Fibroblast of lung (primary cell): ENCODE measurements around the gene FETUB. TPM values are rescaled to one million over a fixed set of nuclear protein-coding genes. Genes with fewer than 3 reads are reported as not detected.

ENCODE experiments used
- DNase-seq, 2 donors: peaks; one replicate each; pipeline versions ENCODE4 v3.0.0 to v3.0.0-alpha.2; 2010; ENCODE audit warnings: low read depth in 2 of 2
- H2AFZ ChIP-seq: 2 replicates; pipeline ENCODE4 v1.5.1; 2012; ENCODE audit warnings: low read length, control low read depth, inconsistent platforms
- H3K27ac ChIP-seq: 2 replicates; pipeline ENCODE4 v1.5.1; 2011; ENCODE audit warnings: low read length, control low read depth; ENCODE audit not compliant: insufficient read depth
- H3K27me3 ChIP-seq: 2 replicates; pipeline ENCODE4 v1.5.1; 2011; ENCODE audit warnings: mild to moderate bottlenecking, low read length; ENCODE audit not compliant: control insufficient read depth, insufficient read depth
- H3K36me3 ChIP-seq: 2 replicates; pipeline ENCODE4 v1.5.1; 2011; ENCODE audit warnings: low read length; ENCODE audit not compliant: control insufficient read depth, insufficient read depth
- H3K4me1 ChIP-seq: 2 replicates; pipeline ENCODE4 v1.5.1; 2011; ENCODE audit warnings: low read length; ENCODE audit not compliant: control insufficient read depth, insufficient read depth; ENCODE audit errors: extremely low read depth
- H3K4me2 ChIP-seq: 2 replicates; pipeline ENCODE4 v1.5.1; 2011; ENCODE audit warnings: low read length, control low read depth; ENCODE audit not compliant: insufficient read depth; ENCODE audit errors: extremely low read depth
- H3K4me3 ChIP-seq, 4 experiments: fragments of 200-600 bp in 1 of 4; sonication (generic) in 1 of 4; replicated peaks in 1 of 4; 2 replicates each; pipeline ENCODE4 v1.5.1; 2011 to 2016; ENCODE audit warnings: low read length in 4 of 4, low read depth in 3 of 4, mild to moderate bottlenecking in 3 of 4, control low read depth in 2 of 4, inconsistent platforms in 1 of 4, mixed read lengths in 1 of 4; ENCODE audit not compliant: insufficient read depth in 1 of 4; ENCODE audit errors: control extremely low read depth in 1 of 4
- H3K79me2 ChIP-seq: 2 replicates; pipeline ENCODE4 v1.5.1; 2012; ENCODE audit warnings: mild to moderate bottlenecking, low read length, inconsistent platforms; ENCODE audit not compliant: control insufficient read depth, insufficient read depth
- H3K9ac ChIP-seq: 2 replicates; pipeline ENCODE4 v1.5.1; 2011; ENCODE audit warnings: mild to moderate bottlenecking, low read length, control low read depth; ENCODE audit not compliant: insufficient read depth
- H3K9me3 ChIP-seq: 2 replicates; pipeline ENCODE4 v1.5.1; 2012; ENCODE audit warnings: low read depth, low read length; ENCODE audit not compliant: control insufficient read depth, insufficient read depth
- H4K20me1 ChIP-seq: 2 replicates; pipeline ENCODE4 v1.5.1; 2011; ENCODE audit warnings: low read length; ENCODE audit not compliant: control insufficient read depth, insufficient read depth; ENCODE audit errors: extremely low read depth
- EZH2 ChIP-seq: IDR thresholded peaks from 2 replicates; pipeline ENCODE4 v1.5.1; 2012; ENCODE audit warnings: low read length, control low read depth, mild to moderate bottlenecking; ENCODE audit errors: missing control alignments
- polyA plus RNA-seq, 2 donors: library from polyadenylated mRNA; depleted of rRNA in 1 of 2; stranded (reverse) in 1 of 2; unstranded in 1 of 2; fragments of >200 nt; gene quantifications; 2 replicates each; pipeline ENCODE4 v1.2.1, GENCODE V29; 2011 to 2012; ENCODE audit warnings: missing spikeins in 1 of 2
- total RNA-seq: library from RNA; depleted of rRNA; stranded (reverse); fragments of >200 nt; gene quantifications from 2 replicates; pipeline ENCODE4 v1.2.1, GENCODE V29; 2014
- TF ChIP-seq, protein P1 (sequence below), 2 donors: IDR thresholded peaks in 1 of 2; conservative IDR thresholded peaks in 1 of 2; 1 replicate in 1 of 2; 2 replicates in 1 of 2; pipeline ENCODE4 v1.5.1; 2011 to 2012; ENCODE audit warnings: low read length in 2 of 2, control low read depth in 1 of 2, inconsistent platforms in 1 of 2, low read depth in 1 of 2, mild to moderate bottlenecking in 1 of 2

The FETUB gene
- total and polyA plus RNA-seq, 2 donors (not counting 1 experiment from before 2014, with no cell fraction given) = not detected

DNA sequence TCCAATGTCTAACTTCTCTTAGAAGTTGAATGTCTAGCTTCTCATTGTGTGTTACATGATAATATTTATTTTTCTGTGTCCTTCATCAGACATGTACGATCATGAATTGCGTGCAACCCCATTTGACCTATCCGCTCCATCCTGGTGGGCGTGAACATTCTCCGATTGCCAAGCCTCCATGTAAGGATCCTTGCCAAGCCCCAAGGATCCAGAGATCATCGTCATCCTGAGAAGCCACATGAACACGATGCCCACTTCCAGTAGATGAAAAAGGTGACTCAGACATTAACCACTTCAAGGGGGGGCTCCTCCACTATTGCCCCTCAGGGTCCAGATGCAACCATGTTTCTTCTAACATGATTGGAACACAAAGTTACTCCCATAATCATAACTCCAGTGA, 51.5 kb downstream of the FETUB start:
- Histone ChIP-seq H3K9me3 (no peaks in the 10 kb centered on the region), H3K4me2 (no peak overlapping the region), H2AFZ (no peak overlapping the region), H4K20me1 (no peaks in the 10 kb centered on the region), H3K27me3 (no peaks in the 10 kb centered on the region), H3K27ac (no peak overlapping the region), H3K9ac (no peak overlapping the region), H3K4me3 (no peak overlapping the region), H3K36me3 (no peaks in the 10 kb centered on the region), H3K79me2 (no peaks in the 10 kb centered on the region), H3K4me1 (no peaks in the 10 kb centered on the region)
- TF ChIP-seq, protein P1, sequence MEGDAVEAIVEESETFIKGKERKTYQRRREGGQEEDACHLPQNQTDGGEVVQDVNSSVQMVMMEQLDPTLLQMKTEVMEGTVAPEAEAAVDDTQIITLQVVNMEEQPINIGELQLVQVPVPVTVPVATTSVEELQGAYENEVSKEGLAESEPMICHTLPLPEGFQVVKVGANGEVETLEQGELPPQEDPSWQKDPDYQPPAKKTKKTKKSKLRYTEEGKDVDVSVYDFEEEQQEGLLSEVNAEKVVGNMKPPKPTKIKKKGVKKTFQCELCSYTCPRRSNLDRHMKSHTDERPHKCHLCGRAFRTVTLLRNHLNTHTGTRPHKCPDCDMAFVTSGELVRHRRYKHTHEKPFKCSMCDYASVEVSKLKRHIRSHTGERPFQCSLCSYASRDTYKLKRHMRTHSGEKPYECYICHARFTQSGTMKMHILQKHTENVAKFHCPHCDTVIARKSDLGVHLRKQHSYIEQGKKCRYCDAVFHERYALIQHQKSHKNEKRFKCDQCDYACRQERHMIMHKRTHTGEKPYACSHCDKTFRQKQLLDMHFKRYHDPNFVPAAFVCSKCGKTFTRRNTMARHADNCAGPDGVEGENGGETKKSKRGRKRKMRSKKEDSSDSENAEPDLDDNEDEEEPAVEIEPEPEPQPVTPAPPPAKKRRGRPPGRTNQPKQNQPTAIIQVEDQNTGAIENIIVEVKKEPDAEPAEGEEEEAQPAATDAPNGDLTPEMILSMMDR (conservative IDR thresholded peaks at IDR 0.05 in 1 of 2, IDR thresholded peaks at IDR 0.05 in 1 of 2; ENCODE audit: low read depth in 1 of 2, low read length in 2 of 2) = no peak
- TF ChIP-seq EZH2 = no peak
- DNase-seq = no peak

DNA sequence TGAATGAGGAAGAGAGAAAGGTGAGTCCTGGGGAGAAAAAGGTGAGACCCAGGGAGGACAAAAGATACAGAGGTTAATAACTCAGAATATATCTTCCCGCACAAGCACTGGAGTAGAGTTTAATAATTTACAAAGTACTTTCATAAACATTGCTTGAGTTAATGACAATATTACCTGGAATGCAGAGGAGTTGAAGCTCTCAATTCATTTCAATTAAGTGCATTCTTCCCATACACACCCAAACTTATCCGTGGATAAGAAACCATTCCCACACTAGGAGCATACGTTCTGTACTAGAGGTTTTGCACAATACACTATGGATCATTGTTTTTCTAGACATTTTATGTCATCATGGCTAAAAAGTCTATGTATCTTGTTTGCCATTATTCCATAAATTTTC, 53.6 kb downstream of the FETUB start:
- Histone ChIP-seq H3K4me3 (no peak overlapping the region), H3K36me3 (no peaks in the 10 kb centered on the region), H3K4me2 (no peak overlapping the region), H3K79me2 (no peaks in the 10 kb centered on the region), H3K27ac (no peak overlapping the region), H3K9me3 (no peaks in the 10 kb centered on the region), H3K27me3 (no peaks in the 10 kb centered on the region), H2AFZ (no peak overlapping the region), H3K9ac (no peak overlapping the region), H3K4me1 (no peaks in the 10 kb centered on the region), H4K20me1 (no peaks in the 10 kb centered on the region)
- DNase-seq = no peak
- no peak for TF ChIP-seq EZH2
- TF ChIP-seq, protein P1 (conservative IDR thresholded peaks at IDR 0.05 in 1 of 2, IDR thresholded peaks at IDR 0.05 in 1 of 2; ENCODE audit: low read depth in 1 of 2, low read length in 2 of 2) = no peak

DNA sequence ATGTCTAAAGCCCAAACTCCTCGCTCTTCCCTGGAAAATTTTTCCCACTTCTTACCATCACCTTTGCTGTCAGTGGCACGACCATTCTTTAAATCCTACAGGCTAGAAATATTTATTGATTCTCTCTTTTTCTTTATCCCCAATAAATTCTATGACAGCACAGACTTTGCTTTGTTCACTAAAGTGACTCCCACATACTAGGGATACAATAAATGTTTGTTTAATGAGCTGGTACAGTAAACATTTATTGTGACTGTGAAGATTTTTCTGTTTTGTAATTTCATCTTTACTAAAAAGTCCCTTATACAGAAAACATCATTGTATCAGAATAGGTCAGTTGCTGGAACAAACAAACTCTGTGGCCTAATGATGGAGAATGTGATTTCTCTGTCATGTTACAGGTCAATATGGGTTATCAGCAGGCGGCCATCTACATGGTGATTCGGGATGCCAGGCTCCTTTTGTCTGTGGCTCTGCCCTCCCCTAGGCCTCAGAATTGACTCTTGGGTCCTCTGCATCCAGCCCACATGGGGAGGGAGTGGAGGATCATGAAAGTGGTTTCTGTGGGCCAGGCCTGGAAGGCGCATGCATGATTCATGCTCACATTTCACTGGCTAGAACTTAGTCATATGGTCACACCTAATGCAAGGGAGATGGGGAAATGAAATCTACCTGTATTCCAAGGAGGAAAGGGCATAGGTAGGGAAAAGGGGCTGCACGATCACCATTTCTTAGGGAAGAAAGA, 54.3 kb downstream of the FETUB start:
- H4K20me1 ChIP-seq = no peaks in the 10 kb centered on the region

More for the DNA sequence above, 54.3 kb downstream of the FETUB start:
- no peak overlapping the region for H3K9ac ChIP-seq
- no peaks in the 10 kb centered on the region for H3K36me3 ChIP-seq
- TF ChIP-seq EZH2 = no peak
- TF ChIP-seq, protein P1 (conservative IDR thresholded peaks at IDR 0.05 in 1 of 2, IDR thresholded peaks at IDR 0.05 in 1 of 2; ENCODE audit: low read depth in 1 of 2, low read length in 2 of 2) = no peak
- no peak overlapping the region for H3K4me3 ChIP-seq
- no peak overlapping the region for H3K27ac ChIP-seq
- H3K79me2 ChIP-seq = no peaks in the 10 kb centered on the region
- no peaks in the 10 kb centered on the region for H3K4me1 ChIP-seq
- H2AFZ ChIP-seq = no peak overlapping the region
- no peak for DNase-seq
- no peaks in the 10 kb centered on the region for H3K9me3 ChIP-seq
- H3K4me2 ChIP-seq = no peak overlapping the region
- H3K27me3 ChIP-seq = no peaks in the 10 kb centered on the region
